HG02970 (cell line): ENCODE measurements around the gene CLDN9.

ENCODE experiments used
- ATAC-seq: cut with Tn5 transposase; IDR thresholded peaks from one replicate; pipeline ENCODE4 v1.9.1; 2021; ENCODE audit warnings: mild to moderate bottlenecking, moderate library complexity, moderate number of reproducible peaks; ENCODE audit not compliant: unreplicated experiment, low FRiP score

Gene CLDN9

DNA sequence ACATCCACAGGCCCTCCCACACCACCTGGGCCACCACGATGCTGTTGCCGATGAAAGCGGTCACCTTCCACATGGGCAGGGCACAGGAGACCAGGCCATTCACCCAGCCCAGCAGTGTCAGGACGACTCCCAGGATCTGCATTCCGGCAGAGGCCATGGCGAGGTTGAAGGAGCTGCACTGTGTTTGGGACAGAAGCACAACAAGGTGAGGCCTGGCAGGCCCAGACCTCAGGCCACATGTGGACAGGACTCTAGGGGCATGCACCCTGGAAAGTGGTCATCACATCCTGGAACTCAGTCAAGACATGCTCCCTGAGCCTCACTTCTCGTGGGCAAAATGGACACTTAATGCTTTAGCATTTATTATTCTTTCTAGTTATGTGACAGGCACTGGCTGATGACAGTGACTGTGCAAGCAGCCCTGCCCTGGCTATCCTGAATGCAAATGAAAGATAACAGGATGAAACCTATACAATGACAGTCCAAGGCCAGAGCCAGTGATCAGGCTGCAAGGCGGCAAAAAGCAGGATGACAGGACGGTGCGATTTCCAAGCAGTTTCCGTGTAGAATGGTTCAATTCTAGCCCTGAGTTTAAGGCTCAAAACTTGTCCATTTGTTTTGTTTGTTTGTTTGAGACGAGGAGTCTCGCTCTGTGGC, 3.3 kb downstream of the CLDN9 start:
- ATAC-seq = no peak

DNA sequence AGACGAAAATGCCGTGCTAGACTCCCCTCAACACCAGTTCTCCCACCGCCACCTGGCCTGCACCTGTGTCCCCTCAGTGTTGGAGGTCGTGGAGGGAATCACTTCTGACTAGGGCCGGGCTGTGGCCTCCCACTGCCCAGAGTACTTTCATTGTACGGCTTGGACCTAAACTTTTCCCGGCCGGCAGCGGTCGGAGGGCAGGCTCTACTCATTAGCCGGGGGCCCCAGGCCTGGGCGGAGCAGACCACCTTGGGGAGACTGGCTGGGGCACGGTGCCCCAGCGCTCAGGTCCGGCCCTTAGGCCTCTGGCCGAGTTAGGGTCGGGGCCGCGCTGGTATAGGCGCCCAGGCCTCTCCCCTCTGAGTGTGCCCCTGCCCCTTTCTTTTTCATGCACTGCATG, 4.6 kb downstream of the CLDN9 start:
- no peak for ATAC-seq

DNA sequence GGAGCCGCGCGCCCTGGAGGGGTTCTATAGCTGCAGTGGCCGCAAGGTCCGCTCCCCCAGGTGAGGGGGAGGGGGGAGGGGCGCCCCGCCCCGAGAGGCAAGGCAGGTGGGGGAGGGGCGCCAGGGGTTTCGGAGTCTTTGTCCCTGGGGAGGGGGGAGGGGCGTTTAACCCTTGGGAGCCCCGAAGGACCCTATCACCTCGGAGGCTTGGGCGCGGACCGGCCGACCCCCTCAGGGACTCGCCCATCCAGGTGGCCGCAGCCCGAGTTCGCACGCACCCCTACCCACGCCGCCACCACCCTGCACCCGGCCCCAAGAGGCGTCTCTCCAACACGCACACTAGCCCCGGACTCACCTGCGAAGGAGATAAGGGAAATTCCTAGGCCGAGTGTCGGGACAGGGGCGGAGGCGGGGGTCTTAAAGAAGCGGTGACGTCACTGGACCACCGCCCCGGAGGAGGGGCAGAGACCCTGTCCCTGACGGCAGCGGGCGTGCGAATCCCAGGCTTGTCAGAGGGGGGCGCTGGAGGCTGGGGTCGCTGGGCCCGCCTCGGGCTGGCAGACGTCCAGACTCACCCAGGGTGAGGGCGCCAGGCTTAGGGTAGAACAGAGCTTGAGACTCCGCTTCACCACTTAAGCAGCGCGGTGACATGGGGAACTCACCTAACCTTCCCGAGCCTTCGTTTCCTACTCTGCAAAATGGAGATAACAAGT, 5.2 kb downstream of the CLDN9 start, which contains the start of gene CLDN6:
Gene CLDN6, minus strand, starts transcription at position 390 of the 713 bp plus-strand sequence. CDS start 2,162 bp downstream, outside the sequence.
- no peak for ATAC-seq

DNA sequence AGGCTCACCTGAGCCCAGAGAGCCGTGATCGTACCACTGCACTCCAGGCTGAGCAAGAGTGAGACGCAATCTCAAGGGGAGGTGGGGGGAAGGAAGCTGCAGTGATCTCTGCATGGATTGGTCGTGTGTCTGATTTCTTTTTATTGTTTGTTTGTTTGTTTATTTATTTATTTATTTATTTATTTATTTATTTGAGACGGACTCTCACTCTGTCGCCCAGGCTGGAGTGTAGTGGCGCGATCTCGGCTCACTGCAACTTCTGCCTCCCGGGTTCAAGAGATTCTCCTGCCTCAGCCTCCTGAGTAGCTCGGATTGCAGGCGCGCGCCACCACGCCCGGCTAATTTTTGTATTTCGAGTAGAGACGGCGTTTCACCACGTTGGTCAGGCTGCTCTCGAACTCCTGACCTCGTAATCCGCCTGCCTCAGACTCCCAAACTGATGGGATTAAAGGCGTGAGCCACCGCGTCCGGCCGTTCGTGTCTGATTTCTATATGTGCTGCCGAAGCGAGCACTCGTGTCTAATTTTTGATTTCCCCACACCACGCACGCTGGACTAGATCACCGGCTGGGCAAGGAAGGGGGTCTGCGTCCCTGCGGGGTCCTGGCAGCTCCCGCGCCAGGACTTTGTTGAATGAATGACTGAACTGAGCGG, 7.0 kb downstream of the CLDN9 start:
- no peak for ATAC-seq

DNA sequence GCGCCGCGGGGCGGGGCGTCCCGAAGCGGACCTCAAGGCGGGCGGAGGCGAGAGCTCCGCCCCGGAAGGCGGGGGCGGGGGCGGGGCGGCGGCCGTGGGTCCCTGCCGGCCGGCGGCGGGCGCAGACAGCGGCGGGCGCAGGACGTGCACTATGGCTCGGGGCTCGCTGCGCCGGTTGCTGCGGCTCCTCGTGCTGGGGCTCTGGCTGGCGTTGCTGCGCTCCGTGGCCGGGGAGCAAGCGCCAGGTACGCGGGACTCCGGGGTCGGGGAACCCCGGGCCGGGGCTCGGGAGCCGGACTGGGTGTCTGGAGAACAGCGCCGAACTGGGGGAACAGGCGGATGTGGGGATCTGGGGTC, 7.5 kb downstream of the CLDN9 start, which contains the start of gene TNFRSF12A:
Gene TNFRSF12A, plus strand, starts transcription at position 122 of the 357 bp plus-strand sequence. Its CDS starts 30 bp downstream, at position 152.
- ATAC-seq = no peak

DNA sequence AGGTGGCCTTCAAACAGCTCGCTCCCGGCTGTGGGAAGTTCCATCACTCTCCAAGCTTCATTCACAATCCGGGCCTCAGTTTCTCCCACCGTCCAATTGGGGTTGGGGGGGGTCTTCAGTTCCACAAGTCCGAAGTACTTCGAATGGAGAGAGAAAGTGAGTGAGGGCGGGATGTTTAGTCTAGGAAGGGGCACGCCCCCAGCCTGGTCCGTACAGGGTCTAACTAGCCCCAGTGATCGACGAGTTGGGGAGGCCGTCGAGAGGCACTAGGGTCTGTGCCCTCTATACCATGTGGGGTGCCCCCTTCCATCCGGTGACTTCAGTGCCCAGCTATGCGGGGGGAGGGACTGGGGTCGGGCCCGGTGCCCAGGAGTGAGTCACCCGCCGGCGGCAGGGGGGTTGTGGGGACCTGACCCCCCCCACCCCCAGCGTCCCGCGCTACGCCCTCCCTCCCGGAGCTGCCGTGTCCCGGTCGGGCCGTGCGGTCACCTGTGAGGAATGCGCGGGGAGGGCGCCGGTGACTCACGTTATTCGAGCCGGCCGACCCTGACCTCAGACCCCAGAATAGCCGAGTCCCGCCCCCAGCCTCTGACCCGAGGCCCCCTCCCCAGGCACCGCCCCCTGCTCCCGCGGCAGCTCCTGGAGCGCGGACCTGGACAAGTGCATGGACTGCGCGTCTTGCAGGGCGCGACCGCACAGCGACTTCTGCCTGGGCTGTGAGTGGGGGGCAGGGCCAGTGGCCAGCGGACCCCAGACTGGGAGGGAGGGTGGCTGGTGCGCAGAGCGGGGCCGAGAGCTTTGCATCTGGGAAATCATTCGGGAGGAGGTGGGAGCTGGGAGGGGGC, 8.1 kb downstream of the CLDN9 start:
- peak; percentile 3 for ATAC-seq

DNA sequence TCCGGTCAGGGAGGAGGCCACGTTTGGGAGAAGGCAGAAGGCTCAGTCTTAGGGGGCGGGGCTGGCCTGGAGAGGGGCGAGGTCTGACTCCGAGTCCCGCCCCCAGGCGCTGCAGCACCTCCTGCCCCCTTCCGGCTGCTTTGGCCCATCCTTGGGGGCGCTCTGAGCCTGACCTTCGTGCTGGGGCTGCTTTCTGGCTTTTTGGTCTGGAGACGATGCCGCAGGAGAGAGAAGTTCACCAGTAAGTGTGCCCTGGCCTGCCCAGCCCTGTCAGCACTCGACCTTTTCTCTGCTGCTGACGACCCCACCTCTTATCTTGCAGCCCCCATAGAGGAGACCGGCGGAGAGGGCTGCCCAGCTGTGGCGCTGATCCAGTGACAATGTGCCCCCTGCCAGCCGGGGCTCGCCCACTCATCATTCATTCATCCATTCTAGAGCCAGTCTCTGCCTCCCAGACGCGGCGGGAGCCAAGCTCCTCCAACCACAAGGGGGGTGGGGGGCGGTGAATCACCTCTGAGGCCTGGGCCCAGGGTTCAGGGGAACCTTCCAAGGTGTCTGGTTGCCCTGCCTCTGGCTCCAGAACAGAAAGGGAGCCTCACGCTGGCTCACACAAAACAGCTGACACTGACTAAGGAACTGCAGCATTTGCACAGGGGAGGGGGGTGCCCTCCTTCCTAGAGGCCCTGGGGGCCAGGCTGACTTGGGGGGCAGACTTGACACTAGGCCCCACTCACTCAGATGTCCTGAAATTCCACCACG, 8.9 kb downstream of the CLDN9 start:
- peak; percentile 22 for ATAC-seq

DNA sequence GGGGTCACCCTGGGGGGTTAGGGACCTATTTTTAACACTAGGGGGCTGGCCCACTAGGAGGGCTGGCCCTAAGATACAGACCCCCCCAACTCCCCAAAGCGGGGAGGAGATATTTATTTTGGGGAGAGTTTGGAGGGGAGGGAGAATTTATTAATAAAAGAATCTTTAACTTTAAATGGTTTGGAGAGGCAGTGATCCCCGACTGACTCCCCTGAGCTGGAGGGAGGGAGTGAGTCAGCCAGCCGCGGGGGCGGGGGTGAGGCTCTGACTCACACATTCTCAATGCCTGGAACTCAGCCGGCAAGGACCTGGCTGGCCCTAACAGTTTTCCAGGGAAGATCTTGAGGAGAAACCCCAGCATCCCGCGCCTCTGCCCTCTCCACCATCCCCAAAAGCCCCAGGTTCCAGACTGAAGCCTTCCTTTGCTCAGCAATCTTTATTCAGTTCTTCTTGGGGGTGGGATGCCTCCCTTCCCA, 9.5 kb downstream of the CLDN9 start:
- ATAC-seq = no peak

DNA sequence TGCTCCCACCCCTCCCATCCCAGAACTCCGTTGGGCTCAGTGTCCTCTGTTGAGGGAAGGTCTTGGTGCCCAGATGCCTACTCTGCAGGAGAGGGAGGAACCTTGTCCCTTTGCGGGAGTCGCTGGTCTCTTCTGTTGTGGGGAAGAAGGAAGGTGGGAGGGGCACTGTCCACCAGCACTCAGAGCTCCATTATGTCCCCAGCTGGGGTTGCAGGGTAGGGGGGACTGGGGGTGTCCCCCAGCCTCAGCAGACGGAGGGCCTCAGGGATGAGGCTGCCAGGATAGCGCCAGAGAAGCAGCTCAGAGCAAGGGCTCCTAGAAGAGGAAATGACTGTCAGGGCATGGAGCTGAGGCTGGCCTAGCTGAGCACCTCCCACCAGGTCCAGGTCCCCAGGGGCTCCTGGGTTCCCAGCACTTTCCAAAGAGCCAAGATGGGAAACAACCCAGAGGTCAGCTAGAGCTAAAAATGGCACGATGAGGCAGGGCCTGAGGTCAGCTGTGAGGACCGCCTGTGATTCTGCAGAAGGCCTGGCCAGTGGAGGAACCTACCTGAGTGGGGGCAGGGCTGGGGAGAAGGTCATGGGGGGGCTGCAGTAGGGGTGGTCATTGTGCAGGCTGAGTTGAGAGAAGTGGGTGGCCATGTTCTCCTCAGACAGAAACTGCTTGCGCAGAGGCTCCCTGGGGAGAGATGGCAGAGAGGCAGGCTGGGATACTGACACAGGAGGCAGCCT, 10.1 kb downstream of the CLDN9 start:
- ATAC-seq = no peak

DNA sequence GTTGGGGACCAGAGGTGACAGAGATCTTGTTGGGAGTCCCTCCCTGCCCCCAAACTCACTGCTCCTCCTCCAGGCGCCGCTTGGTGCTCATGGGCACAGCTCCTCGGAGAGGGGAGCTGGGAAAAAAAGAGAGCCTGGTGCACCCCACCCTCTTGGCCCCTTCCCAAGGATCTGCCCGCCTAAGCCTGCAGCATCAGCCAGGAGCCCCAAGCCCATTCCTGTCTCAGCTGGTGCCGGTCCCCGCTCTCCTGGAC, 10.6 kb downstream of the CLDN9 start:
- no peak for ATAC-seq

DNA sequence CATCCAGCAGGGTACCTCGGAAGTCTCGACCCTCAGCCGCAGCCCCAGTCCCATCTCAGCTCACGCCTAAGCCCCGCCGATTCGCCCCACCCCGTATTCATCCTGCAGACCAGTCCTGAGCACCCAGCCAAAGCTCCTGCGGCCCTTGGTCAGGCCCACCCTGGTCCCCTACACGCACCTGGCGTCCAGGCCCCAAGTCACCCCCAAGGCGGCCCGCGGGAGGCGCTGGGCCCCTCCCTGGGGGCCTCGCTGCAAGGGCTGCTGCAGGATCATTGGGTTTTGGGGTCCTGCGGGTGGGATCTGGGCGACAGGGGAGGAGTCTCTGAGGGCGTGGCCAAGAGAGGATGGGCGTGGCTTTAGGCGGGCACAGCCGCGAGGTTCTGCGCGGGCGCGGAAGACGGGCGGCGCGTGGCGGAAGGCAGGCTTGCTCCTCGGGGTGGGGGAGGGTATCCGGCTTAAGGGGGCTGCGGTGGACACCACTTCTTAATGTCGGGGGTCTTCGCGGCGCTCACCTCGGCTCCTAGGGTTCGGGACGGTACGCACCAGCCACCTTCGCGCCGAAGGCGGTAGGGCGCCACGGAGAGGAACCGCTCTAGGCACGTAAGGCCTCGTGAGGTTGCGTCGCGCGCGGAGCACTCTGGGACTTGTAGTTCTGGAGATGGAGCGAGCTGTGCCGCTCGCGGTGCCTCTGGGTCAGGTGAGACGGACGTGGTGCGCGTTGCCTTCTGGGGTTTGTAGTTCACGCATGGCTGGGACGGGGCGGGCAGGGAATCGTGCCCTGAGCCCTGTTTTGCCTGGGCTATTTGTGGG, 11.2 kb downstream of the CLDN9 start, which contains the start of the genes HCFC1R1 and THOC6:
Gene HCFC1R1, minus strand, starts transcription at position 274 of the 810 bp plus-strand sequence. Its CDS starts 1 bp downstream, at position 273.
Gene THOC6, plus strand, starts transcription at position 367 of the 810 bp plus-strand sequence. Its CDS starts 292 bp downstream, at position 659.
- peak; percentile 62 for ATAC-seq

DNA sequence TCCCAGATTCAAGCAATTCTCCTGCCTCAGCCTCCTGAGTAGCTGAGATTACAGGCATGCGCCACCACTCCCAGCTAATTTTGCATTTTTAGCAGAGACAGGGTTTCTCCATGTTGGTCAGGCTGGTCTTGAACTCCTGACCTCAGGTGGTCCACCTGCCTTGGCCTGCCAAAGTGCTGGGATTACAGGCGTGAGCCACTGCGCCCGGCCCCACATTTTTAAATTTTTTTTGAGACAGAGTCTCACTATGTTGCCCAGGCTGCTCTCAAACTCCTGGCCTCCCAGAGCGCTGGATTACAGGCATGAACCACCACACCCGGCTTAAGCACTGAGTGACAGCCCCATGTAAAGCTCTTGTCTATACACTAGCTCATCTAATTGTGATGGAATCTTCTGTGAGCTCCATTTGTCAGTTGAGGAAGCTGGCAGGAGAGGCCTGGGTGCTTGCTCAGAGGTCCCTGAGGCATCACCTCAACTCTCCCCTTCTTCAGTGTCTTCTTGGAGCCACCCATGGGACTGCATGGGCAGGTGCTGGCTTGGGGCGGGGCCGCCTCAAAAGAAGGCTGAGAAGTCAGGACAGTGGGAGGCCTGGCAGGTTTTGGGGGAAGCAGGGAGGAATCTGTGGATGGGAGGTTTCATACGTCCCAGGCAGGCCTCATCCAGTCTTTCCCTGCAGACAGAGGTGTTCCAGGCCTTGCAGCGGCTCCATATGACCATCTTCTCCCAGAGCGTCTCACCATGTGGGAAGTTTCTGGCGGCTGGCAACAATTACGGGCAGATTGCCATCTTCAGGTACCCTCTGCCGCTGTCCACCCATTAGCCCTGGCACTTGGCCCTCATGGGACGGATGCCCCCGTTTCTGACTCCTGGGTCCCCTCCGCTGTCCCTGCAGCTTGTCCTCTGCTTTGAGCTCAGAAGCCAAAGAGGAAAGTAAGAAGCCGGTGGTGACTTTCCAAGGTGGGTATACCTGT, 12.6 kb downstream of the CLDN9 start:
- ATAC-seq = no peak

DNA sequence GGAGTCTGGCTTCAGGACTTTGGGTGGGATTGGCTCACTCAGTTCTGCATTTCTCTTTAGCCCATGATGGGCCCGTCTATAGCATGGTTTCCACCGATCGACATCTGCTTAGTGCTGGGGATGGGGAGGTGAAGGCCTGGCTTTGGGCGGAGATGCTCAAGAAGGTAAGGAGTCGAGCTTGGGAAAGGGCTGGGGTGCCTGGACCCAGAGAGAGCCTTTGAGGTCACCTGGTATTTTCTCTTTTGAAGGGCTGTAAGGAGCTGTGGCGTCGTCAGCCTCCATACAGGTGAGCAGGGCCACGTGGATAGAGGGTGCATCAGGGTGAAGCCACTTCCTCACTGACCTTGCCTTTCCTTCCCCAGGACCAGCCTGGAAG, 13.3 kb downstream of the CLDN9 start:
- no peak for ATAC-seq

DNA sequence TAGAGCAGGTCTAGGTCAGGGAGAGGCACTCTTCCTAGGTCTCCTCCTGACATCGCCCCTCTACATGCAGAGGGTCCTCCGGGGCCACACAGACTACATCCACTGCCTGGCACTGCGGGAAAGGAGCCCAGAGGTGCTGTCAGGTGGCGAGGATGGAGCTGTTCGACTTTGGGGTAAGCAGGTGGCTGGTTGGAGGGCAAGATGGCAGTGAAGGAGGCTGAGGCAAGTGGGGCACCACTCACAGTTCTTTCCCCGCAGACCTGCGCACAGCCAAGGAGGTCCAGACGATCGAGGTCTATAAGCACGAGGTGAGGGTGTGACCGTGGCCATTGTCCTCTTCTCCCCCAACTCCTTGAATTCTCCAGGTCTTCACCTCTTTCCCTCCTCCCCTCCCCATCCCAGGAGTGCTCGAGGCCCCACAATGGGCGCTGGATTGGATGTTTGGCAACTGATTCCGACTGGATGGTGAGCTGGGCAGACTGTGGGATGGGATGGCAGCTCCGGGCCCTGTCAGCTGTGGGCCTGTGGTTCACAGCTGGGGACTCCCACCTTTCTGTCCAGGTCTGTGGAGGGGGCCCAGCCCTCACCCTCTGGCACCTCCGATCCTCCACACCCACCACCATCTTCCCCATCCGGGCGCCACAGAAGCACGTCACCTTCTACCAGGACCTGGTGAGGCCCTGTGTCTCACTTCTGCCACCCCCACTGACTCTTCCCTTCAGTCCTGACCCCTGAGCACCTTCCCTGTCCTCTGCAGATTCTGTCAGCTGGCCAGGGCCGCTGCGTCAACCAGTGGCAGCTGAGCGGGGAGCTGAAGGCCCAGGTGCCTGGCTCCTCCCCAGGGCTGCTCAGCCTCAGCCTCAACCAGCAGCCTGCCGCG, 14.1 kb downstream of the CLDN9 start:
- no peak for ATAC-seq

DNA sequence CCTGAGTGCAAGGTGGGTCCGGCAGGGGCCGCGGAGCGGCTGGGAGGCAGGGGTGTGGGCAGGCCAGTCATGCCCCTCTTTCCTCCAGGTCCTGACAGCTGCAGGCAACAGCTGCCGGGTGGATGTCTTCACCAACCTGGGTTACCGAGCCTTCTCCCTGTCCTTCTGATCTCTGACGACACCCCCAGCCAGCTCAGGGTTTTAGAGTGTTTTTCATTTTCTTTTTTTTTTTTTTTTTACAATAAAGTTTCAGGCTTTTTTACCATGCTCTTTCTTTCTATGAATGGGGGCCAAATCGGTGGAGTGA, 14.7 kb downstream of the CLDN9 start:
- ATAC-seq = no peak

DNA sequence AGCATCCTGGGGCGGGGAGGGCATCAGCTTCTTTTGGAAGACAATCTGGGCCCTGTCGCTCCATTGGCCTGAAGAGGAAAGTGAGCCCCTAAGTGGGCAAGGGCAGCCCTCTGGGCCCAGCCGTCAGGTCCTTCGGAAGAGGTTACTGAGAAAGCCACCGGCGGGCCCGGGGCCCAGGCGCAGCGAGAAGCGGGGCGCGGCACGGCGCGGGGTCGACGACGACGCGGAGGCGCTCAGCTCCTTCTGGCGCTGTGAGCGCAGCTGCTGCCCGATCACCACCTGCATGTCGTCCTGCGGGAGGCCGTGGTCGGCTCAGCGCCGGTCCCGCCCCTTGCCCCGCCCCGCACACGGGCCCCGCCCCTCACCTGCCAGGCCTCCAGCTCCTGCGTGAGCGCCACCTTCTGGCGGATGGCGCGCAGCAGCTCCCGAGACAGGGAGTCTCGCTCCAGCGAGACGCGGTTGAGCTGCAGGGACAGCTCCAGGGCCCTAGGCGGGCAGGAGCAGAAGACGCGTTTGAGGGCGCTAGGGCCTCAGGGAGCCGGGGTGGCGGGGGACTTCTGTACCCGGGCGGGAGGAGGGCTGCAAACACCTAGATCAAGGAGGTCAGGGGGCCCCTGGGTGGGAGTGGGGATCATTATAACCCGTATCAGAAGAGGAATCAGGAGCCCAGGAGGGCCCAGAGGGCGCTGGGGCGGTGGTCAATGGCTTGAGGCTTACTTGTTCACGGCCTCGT, 15.4 kb downstream of the CLDN9 start:
- no peak for ATAC-seq
